ENCODE results near the gene NUP210L.
"Not testable (repeated sequence)": the region's sequence is repeated elsewhere in the genome, so short reads cannot be mapped to it uniquely, and the experiment has no call there.

- TF ChIP-seq, protein P1, sequence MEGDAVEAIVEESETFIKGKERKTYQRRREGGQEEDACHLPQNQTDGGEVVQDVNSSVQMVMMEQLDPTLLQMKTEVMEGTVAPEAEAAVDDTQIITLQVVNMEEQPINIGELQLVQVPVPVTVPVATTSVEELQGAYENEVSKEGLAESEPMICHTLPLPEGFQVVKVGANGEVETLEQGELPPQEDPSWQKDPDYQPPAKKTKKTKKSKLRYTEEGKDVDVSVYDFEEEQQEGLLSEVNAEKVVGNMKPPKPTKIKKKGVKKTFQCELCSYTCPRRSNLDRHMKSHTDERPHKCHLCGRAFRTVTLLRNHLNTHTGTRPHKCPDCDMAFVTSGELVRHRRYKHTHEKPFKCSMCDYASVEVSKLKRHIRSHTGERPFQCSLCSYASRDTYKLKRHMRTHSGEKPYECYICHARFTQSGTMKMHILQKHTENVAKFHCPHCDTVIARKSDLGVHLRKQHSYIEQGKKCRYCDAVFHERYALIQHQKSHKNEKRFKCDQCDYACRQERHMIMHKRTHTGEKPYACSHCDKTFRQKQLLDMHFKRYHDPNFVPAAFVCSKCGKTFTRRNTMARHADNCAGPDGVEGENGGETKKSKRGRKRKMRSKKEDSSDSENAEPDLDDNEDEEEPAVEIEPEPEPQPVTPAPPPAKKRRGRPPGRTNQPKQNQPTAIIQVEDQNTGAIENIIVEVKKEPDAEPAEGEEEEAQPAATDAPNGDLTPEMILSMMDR (IDR thresholded peaks at IDR 0.05): not testable (repeated sequence)
- not testable (repeated sequence) for TF ChIP-seq POLR2A, EP300 (IDR thresholded peaks at IDR 0.05)
Observed at GRCh38 chr1:153996882-153997281, 158.0 kb downstream of the NUP210L start.

Measured in tibial nerve (tissue), 4 donors.